GM12874 (cell line): ENCODE results near the gene ODAPH.

Source experiments
- CTCF ChIP-seq: IDR thresholded peaks from 2 replicates; pipeline ENCODE4 v1.5.1; 2011; ENCODE audit warnings: low read depth, mild to moderate bottlenecking, control low read depth, low read length, moderate library complexity; ENCODE audit not compliant: insufficient read depth

Gene ODAPH

DNA sequence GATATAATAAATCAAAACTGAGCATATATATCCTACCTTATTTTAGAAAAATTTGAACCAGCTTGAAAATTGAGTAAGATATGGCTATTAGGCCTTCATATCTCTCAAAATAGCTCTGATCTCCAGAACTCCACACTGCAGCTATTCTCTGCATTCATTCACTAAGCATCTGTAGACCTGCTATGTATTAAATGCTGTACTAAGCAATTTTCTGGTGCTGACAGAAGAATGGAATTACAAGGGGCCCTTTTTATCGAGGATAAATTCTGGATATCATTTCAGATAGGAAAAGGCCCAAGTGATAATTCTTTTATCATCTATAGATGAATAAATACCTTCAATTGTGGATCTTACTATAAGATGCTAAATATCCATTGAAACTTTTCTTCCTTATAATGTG is 39.7 kb upstream of the ODAPH start:
- TF ChIP-seq CTCF, result no peak

DNA sequence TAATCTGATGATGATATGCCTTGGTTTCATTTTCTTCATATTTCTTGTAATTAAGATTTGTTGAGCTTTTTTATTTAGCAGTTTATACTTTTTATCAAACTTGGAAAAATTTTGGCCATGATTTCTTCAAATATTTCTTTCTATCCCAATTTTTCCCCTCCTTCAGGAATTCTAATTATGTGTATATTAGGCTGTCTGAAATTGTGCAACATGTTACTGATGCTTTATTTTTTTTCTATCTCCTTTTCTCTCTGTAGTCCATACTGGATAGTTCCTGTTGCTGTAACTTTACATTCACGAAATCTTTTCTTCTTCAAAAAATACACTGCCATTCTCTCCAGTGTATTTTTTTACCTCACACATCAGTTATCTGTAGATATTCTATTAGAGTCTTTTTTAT is 30.8 kb upstream of the ODAPH start:
- no peak for TF ChIP-seq CTCF

- TF ChIP-seq CTCF, result no peak
These were observed 30.0 kb upstream of the ODAPH start for GRCh38 chr4:75525910-75526309.

- TF ChIP-seq CTCF, result no peak
These were observed 28.4 kb upstream of the ODAPH start for GRCh38 chr4:75527482-75527881.

DNA sequence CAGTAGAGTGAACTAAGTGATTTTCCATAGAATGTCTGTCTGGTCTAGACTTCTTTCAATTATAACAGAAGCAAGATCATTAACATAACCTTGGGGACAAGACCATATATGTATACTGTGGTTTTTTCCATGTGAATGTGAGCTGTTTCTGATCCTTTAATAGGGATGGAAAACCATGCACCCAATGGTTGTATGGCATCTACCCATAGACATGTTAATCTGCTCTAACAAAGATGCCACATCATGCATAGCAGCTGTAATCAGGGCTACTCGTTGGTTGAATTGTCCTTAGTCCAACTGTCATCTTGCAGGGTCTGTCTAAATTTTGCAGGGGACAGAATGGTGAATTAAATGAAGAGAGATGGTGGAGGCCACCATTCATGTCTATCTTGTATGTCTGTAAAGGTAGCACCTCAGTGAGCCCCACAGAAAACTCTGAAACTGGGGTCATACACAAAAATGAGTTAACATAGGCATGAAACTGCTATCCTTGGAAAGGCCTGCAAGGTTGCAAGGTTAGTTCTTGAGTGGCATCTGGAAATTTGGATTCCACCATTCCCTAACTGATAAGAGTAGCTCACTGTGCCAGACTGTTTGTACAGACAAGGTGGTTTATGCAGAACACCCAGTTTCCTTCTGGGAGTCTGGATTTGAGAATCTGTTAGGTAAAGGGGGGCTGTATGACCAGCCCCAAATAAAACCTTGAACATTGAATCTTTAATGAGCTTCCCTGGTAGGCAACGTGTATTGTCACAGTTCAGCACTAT is 25.1 kb upstream of the ODAPH start:
- TF ChIP-seq CTCF, result no peak

DNA sequence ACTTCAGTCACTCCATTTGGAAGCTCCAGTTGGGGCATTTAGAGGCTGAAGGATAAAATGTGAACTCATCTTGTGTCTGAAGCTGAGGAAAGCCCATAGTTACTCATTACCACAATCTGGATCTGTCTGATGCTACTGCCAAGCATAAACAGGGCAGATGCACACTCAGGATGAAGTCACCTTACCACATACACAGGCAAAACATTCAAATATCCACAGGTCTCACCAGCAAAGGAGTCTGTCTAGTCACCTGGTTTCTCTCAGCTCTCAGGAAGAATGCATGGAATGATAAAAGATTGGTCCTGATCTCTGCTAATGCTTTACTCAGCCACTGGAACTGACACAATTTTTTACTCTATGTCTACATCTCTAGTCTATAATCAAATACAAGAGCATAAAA is 13.0 kb upstream of the ODAPH start:
- TF ChIP-seq CTCF, result no peak

DNA sequence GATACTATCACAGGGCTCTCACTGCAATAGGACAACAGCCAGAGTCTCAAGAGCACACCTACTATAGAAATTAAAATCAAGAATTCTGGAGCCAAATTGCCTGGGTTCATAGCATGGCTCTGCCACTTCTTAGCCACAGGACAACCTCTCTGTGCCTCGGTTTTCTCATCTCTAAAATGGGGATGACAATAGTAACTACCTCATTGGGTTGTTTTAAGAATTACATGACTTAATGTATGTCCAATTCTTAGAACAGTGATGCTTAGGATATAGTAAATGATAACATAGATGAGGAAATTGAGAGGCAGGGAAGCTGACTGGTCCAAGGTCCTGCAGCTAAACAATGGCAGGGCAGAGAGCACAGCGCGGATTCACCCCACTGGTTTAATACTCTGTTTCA is 11.0 kb upstream of the ODAPH start:
- no peak for TF ChIP-seq CTCF
